ENCODE results near the gene NCCRP1.

NCCRP1 gene

DNA sequence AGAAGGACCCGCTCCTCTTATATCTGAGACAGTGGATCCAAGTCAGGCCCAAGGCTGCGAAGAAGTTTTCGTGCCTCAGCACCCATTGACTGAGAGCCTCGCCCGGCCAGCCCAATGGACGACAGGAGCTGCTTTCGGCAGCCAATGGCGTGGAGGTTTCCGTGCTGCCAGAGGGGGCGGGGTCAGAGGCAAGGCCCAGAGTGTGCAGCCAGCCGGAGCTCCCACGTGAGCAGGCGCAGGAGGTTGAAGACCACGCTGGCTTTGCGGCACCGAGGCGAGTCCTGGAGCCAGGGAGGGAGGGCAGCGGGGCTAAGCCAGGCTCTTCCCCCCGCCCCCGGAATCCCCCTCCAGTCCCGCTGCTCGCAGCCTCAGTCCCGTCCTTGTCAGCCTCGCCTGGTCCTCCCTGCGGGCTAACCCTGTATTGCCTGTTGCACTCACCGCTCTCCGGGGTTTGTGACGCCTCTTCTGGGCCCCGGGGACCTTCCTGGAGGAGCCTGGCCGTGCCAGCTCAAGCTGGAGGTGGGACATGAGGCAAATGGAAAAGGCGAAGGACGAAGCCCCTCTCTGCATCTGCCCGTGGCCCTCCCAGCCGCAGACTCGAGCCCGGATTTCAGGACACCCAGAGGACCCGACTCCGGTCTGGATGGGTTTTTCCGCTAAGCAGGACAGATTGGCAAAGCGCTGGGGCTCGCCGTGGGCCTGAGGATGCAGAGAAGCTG is 50.3 kb downstream of the NCCRP1 start:
- peak; percentile 14 for DNase-seq (ENCODE audit: low spot score)

DNA sequence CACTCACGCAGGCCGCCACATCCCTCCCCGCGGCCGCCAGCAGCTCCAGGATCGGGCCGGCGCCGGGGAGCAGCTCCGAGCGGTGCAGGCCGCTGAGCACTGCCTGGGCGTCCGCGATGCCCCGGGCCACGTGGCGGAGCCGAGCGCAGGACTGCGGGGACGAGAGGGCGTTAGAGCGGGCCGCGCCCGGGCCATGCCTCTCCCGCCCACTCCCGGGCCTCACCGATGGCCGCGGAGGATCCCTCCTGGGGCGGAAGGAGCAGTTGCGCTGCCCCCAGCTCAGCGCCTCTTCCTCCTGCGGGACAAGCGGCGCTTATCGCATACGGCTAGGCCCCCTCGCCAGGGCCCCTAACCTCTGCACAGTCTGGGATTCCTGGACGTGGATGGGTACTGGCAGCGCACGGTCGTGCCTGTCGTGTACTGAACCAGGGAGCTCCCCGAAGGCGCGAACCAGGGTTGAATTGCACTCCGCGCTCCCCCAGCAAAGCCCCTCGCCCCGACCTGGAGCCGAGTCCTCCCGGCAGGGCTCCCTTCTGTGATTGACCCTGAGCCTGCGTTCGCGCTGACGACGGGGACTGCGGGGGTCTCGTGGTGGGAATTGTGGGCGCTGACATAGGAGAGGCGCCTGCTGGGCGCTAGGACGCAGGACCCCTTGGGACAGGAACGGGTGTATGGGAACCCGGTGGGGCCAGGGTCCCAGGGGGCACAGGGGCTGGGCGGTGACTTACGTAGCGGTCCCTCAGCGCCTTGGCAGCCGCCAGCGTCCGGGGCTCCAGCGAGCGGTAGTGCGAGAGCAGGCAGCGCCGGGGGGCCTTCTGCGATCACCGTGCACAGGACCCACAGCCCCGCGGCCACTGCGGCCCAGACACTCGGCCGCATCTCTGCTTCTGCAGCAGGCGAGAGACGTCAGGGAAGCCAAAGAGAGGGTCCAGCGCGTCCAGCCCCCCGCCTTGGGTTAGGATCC is 51.2 kb downstream of the NCCRP1 start:
- DNase-seq (ENCODE audit: low spot score), result no peak

DNA sequence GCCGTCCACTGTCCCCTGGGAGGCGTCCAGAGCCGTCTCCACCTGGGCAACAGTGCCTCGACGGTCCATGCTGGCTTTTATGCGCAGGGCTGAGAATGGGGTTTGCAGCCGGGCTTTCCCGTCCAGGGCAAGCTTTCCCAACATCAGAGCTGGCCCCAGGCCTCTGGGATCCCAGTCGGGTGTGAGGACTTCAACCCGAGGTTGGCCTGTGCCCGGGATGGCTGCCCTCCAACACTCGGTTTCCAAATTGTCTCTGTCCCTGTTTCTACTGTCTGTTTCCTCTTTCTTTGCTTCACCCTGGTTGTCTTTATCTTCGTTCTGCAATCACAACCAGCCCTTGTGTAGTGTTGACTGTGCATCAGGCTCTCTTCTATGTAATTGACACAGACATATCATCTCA is 52.0 kb downstream of the NCCRP1 start, which contains the start of gene IFNL4:
Gene IFNL4, minus strand, starts transcription at position 51 of the 400 bp plus-strand sequence.
- DNase-seq (ENCODE audit: low spot score), result no peak

DNA sequence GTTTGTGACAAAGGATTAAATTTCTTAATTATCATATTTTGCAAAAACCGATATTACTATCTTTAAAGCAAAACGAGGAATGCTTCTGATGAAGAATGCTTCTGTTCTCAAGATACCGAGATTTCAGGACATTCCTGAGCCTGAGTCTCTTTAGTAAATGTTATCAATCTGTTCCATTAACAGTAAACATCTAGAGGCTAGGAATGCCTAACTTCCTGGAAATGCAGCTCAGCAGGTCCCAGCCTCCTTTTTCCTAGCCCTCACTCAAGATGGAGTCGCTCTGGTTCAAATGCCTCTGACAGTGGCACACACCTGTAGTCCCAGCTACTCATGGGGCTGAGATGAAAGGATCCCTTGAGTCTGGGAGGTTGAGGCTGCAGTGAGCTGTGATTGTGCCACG is 54.3 kb downstream of the NCCRP1 start:
- no peak for DNase-seq (ENCODE audit: low spot score)
